GM21367 (cell line): Measurements from ENCODE around the gene PKN1.
"Not testable (repeated sequence)": the region's sequence is repeated elsewhere in the genome, so short reads cannot be mapped to it uniquely, and the experiment has no call there.

Experiments
- ATAC-seq: cut with Tn5 transposase; IDR thresholded peaks from one replicate; pipeline ENCODE4 v1.9.1; 2021; ENCODE audit not compliant: unreplicated experiment

Gene PKN1

GRCh38 chr19:14460935-14461334 is 27.8 kb downstream of the PKN1 start:
- no peak for ATAC-seq

GRCh38 chr19:14462401-14462800 is 29.3 kb downstream of the PKN1 start:
- ATAC-seq, result not testable (repeated sequence)

GRCh38 chr19:14463747-14464146 is 30.6 kb downstream of the PKN1 start:
- no peak for ATAC-seq

GRCh38 chr19:14467391-14467790 is 34.3 kb downstream of the PKN1 start:
- no peak for ATAC-seq

DNA sequence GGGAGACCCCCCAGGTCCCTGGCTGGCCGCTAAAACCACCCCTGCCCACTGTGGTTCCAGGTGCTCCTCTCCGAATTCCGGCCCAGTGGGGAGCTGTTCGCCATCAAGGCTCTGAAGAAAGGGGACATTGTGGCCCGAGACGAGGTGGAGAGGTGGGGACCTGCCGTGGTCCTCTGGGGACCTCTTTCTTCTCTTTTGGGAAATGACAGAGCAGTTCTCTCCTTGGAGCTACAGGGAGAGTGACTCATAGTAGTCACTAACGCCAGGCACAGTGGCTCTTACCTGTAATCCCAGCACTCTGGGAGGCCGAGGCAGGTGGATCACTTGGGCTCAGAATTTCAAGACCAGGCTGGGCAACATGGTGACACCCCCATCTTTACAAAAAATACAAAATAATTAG is 34.7 kb downstream of the PKN1 start:
- no peak for ATAC-seq

- ATAC-seq, result no peak
These were observed 37.1 kb downstream of the PKN1 start for GRCh38 chr19:14470031-14470876.

DNA sequence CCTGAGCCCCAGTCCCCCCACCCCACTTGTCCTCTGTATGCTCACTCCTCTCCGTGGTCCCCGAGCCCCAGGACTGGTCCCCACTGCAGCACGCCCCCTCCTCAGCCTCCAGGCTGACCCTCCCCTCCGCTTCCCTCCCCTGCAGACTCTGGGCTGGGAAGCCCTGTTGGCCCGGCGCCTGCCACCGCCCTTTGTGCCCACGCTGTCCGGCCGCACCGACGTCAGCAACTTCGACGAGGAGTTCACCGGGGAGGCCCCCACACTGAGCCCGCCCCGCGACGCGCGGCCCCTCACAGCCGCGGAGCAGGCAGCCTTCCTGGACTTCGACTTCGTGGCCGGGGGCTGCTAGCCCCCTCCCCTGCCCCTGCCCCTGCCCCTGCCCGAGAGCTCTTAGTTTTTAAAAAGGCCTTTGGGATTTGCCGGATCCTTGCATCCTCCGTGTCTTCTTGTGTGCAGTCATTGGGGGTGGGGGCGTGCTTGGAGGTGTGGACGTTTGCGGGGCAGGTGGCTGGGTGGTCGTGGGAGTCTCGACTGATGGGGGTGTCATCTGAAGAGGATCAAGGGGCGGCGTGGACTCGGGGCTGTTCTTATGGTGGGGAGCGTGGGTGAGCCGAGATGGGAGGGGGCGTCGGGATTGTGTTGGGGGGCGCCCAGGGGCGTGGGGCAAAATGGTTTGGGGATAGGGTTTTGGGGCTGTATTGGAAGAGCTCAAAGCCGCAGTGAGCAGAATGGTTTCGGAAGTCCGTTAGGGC is 38.5 kb downstream of the PKN1 start:
- no peak for ATAC-seq

- no peak for ATAC-seq
These were observed 39.3 kb downstream of the PKN1 start for GRCh38 chr19:14472202-14472938.

GRCh38 chr19:14473073-14473977 is 40.2 kb downstream of the PKN1 start:
- ATAC-seq, result no peak

GRCh38 chr19:14473978-14474578 is 41.0 kb downstream of the PKN1 start:
- no peak for ATAC-seq

DNA sequence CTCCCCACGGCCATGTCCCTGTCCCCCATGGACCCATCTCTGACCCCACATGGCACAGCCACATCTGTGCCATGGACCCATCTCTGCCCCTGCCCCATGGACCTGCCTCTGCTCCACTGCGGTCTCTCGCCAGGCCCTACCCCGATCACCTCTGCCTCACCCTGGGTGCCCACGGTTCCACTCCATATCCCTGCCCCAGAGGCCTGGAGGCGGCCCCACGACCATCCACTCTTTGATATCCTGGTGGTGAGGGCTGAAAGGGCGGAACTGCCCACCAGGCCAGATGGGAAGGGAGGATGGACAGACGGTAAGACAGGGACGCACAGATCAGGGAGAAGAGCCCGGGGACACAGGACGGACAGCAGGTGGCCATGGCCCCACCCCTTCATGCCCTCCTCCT is 41.7 kb downstream of the PKN1 start:
- ATAC-seq, result no peak

GRCh38 chr19:14475251-14476073 is 42.4 kb downstream of the PKN1 start, which contains the start of gene PTGER1:
TSS of gene PTGER1 (minus strand) at chr19:14475354. CDS start at chr19:14474320, 1,034 bp downstream.
- no peak for ATAC-seq

DNA sequence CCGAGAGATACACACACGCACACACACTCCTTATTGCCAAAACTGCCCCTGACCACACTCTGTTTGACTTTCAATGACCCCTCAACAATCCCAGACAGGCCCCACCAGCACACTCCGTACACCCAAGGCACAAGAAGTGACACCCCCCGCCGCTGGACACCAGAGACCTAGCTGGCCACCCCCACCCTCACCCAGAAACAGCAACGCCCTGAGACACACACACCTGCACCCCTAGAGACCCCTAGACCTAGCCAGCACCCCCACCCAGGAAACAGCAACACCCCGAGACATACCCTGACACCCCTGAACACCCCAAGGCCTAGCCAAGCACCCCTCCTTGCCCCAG is 43.2 kb downstream of the PKN1 start:
- ATAC-seq, result no peak

DNA sequence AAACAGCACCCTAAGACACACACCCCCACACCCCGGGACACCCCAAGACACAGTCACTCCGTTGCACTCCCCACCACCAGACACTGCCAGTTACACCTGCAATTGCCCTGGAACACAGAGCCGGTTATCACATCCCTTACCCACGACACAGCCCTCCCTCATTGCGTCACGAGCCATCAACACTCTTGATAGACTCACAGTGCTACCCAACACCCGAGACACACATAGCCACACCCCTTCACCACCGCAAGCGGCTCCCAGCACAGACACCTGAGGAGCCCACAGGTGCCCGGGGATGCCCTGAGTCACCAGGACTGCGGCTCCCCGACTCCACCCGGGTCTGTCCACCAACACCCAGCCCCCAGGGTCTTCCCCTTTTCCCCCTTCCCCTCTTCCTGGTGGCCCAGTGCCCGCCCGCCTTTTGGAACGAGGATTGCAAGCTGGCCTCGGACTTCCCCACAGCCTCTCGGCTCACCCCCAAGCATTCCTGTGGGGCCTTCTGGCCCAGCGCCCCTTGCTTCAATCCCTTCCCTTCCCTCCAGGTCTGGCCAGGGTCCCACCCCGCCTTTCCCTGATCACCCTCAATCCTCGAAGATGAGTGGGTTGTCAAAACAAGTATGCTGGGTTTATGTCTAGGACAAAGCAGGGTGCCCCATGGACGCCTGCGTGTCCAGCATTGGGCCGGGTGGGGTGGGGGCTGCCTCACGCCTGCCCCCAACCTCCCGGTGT is 43.7 kb downstream of the PKN1 start:
- ATAC-seq, result no peak

DNA sequence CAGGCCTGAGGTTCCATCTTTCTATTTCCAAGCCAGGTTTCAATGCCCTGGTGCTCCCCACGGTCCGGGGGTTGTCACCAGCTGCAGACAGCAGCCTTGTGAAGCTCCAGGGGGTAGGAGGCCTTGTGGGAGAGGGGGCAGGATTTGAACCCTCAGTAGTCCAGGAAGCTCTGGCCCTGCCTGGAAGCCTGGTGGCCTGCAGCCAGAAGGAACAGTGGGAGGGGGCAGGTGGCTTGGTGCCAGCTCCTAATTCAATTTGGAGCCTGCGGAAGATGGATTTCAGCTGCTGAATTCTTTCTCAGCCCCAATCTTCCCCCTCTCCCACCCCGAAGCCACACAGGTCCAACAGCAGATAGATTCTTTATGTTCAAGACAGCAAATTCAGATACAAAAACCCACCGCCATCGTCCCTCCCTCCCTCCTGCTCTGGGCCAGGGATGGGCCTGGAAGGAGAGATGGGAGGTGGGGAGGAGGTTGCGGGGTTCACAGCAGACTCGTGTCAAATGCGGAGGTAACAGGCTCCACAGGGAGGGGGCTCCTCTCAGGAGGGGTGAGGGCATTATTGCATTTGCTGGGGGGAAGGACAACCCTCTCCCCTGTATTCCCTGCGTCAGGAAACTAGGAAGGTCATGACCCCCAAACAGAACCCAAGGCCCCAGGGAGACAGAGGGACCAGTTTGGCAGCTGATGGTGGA is 44.5 kb downstream of the PKN1 start:
- no peak for ATAC-seq

DNA sequence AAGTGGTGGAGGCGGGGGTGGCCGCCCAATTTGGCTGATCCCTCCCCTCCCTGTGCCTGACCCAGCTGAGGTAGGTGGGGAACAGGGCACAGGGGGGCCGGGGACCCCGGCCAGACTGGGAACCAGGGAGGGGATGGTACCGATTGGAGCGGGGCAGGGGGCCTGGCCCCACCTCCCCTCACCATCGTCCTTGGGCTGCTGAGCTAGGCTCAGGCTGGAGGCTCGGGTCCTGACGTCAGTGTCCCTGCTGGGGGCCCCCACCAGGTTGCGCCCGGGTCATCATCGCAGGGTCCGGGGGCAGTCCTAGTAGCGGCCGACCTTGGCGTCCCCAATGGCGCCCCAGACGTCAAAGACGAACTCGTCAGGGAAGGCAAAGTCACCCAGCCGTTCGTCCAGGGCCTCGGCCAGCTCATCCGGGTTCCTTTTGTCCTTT is 45.0 kb downstream of the PKN1 start:
- no peak for ATAC-seq

DNA sequence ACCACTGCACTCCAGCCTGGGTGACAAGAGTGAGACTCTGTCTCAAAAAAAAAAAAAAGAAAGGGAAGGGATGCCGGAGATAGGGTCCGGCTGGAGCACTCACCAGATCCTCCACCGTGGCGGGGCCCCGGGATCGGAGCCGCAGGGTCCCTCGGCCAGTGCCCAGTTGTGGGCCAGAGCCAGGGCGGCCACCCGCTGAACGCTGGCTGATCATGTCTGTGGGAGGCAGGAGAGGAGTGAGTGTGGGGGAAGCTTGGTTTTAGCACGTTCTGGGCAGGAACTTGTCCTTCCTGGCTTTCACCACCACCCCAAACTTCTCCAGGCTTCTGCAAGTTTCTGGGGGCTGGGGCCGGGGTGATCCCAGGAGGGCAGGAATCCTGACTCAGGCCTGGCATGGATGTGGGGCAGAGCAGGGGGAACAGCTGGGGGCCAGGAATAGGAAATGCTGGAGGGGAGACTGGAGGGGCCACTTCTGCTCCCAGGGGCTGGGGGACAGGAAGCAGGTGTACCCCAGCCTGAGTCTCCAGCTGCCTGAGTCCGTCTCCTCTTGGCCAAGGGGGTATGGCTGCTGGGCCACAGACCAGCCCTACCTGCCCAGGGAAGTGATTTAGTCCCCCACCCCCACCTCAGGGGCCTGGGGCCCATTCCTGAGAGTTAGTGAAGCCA is 46.3 kb downstream of the PKN1 start:
- ATAC-seq, result no peak
